Suppressor macrophage treated with lipopolysaccharide for 4 hours (primary cell): ENCODE measurements around the gene PODN.
A peak's percentile ranks its signal among the peaks of the same experiment; 100 is the strongest.

Experiments used
- DNase-seq: peaks from one replicate; pipeline ENCODE4 v3.0.0-alpha.2; 2020

Gene PODN, protein sequence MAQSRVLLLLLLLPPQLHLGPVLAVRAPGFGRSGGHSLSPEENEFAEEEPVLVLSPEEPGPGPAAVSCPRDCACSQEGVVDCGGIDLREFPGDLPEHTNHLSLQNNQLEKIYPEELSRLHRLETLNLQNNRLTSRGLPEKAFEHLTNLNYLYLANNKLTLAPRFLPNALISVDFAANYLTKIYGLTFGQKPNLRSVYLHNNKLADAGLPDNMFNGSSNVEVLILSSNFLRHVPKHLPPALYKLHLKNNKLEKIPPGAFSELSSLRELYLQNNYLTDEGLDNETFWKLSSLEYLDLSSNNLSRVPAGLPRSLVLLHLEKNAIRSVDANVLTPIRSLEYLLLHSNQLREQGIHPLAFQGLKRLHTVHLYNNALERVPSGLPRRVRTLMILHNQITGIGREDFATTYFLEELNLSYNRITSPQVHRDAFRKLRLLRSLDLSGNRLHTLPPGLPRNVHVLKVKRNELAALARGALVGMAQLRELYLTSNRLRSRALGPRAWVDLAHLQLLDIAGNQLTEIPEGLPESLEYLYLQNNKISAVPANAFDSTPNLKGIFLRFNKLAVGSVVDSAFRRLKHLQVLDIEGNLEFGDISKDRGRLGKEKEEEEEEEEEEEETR

DNA sequence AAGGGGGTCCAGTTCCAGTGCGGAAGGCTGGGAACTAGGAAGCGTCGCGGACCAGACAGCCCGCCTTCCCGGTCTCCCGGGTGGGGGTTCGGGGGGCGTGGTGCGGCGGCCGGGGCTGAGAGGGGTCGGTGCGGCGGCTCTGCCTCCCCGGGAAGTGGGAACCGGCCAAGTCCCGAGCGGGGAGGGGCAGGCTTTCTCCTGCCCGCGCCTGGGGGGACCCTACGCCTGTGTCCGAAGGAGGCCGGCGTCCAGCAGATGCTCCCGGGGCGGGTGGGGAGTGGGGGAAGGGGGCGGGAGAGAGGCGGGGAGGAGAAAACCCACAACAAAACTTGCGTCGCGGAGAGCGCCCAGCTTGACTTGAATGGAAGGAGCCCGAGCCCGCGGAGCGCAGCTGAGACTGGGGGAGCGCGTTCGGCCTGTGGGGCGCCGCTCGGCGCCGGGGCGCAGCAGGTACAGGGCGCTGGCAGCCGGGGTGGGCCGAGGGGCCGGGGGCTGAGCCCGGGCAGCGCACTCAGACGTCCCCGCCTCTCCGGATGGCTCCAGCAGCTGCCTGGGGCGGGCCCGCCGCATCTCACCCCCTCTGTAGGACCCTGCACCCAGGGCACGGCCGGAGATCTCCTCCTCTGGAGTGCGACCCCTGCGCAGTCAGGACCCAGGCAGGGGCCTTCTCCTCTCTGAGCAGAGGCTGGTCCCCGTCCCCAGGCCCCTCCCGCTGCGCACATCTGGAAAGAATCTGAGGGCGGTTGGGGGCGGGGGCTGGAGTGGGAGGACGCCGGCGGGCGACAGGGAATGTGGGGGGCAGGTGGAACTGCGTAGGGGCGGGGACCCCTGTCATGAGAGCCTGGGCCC is at the start of gene PODN:
PODN (plus strand) TSS at position 355 of the 849 bp plus-strand sequence. CDS start 7,643 bp downstream, outside the sequence.
- DNase-seq = no peak

DNA sequence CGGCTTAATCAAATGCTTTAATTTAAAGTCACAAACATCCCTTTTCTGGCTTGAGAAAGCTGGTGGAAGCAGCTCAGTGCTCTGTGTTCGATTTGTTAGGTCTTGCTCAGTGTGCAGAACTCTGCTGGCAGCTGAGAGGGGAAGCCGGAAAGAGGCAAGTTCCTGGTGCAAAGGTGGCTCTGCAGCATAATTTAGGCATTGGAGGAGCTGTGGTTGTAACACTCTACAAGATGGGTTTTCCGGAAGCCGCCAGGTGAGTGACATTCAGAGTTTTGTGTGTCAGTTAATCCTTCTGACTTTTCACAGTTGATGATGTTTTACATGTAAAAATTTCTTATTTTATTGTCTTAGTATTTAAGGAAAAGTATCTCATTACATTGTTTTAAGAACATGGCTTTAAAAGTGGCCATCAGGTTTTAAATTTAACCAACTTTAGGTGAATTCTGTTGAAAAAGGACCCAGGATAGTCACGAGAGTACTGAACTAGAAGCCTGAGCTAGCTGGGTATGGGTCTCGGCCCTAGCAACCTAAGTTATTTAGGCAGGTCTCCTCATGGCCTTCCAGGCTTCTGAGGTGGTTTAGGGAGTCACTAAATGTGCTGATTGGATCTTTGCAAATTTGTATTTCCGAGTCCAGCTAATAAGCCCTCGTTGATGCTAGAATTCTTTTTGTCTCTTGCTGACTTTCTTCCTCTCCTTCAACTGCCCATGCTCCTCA is 47.1 kb upstream of the PODN start:
- DNase-seq = peak; percentile 84

DNA sequence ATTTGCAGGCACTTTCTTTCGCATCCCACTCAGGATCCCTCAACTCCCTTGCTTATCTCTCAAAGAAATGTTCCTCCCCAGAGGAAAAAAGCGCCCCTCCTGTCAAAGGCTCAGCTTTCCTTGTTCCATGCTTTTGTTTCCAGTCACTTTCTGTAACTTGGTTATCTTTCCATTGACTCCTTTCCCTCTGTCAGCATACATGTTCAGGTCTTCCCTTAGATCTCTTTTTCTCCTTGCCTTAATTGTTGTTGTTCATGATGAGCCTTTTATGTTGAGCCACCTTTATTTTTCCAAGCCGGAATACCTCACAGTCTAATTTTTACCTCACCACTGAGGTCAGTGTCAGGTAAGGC is 46.5 kb upstream of the PODN start:
- no peak for DNase-seq

DNA sequence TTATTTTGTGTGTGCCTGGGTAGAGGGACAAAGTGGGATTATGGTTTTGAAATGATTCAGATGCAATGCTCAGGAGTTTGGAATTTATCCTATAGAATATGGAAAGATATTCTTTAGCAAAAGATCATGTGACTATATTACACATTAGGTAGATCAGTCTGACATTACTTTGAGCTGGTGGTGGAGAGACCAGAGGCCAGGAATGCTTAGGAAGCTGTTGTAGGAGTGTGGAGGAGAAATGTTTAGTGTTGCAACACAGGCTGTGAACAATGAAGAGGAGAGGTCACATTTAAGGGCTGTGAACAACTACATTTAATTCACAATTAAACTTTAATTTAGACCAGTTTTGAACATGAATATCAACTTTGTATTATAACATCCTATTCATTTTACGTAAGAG is 45.3 kb upstream of the PODN start:
- DNase-seq = no peak

DNA sequence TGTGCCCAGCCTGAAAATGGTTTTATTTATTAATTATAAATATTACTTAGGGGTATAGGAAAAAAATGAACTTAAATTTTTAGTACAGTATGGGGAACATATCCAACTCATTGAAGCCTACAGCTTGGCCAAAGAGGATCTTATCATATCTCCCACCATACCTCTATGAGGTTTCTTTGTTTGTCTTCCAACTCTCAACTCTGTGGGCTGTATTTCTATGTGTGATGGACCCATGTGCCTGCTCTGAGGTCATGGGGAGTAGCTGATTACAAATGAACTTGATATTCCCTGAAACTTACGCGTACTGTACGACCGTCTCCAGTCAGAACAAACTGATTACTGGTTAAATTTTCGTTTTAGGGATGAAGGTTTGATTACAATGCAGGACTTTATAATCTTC is 41.4 kb upstream of the PODN start:
- no peak for DNase-seq

DNA sequence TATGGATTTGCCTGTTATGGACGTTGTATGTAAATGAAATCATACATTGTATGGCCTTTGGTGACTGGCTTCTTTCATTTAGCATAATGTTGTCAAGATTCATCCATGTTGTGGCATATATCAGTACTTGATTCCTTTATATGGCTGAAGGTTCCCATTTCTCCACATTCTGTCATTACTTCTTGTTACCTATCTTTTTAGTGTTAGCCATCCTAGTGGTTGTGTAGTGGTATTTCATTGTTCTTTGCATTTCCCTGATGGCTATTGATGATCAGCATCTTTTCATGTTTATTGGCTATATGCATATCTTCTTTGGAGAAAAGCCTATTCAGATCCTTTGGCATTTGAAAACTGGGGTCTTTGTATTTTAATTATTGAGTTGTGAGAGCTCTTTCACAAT is 39.8 kb upstream of the PODN start:
- DNase-seq = no peak

DNA sequence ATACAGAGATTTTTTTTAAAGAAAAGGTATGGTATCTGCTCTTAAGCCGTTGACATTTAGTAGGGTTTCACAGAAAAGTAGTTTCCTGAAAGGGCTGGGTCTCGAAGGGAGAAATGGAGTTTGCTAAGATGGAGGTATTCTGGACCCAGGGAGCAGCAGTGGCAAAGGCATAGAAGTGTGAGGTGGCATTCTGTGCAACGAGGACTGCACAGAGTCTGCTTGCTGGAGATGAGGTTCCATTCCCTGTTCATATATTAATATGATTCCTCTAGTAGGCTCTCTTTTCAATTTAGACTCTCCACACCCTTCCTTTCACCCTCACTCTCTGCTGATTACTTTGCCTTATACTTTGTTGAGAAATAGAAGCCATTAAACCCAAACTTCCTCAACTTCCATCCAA is 38.5 kb upstream of the PODN start:
- no peak for DNase-seq

DNA sequence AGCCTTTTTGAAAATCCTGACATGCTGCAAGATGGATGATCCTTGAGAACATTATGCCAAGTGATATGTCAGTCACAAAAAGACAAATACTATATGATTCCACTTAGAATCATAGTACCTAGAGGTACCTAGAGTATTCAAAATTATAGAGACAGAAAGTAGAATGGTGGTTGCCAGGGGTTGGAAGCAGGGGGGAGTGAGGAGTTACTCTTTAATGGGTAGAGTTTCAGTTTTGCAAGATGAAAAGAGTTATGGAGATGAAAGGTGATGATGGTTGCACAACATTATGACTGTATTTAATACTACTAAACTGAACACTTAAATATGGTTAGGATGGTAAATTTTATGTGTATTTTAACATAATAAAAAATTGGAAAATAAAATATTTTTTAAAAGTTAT is 37.9 kb upstream of the PODN start:
- no peak for DNase-seq

DNA sequence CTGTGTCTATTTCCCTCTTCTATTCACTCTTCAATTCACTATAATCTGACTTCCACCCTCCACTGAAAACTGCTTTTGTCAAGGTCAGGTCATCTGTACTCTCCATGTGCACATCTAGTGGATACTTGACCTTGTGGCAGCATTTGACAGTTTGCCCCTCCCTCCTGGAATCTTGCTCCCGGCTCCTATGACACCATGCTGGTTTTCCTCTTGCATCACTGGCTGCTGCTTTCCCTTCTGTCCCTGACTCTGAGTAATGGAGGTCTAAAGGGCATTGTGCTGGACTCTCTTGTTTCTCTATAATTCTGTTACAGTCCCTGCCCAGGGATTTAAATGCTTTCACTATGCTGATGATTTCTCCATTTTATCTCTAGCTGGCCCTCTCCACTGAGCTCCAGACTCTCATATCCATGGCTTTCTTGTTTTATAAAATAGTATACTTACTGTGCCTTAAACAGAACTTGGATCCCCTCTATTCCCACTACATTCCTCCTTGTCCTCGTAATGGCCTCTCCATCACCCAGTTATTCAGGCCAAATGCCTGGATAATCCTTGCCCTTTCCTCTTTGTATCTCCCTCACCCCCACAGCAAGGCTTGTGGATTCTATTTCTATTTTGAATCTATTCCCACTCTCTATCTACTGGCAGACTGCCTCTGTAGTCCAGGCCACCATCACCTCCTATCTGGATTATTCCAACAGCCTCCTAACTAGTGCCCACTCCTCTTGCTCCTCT is 36.8 kb upstream of the PODN start:
- peak; percentile 81 for DNase-seq

DNA sequence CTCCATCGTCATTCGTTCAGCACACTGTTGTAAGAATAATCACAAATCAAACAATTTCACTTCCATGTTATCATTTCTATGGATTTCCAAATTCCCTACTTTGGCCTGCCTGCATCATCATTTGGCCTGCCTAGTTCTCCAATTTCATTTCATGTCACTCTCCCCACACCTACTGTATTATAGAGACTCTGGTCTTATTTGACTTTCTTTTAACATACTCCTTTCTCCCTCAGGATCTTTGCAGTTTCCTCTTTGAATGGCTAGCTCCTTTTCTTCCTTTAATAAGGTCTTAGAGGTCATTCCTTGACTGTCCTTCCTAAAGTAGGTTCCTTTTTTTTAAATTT is 36.3 kb upstream of the PODN start:
- peak; percentile 17 for DNase-seq

DNA sequence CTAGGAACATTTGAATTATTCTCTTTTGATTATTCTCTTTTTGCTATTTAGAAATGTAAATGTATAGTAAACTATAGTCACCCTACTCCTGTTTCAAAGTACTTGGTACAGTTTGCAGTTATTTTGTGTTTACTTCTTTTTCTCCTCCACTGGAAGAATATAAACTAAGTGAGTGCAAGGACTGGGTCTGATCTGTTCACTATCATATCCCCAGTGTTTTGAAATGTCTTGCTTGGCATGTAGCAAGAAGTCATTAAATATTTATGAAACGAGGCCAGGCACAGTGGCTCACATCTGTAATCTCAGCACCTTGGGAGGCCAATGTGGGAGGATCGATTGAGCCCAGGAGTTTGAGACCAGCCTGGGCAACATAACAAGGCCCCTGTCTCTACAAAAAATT is 35.8 kb upstream of the PODN start:
- no peak for DNase-seq

DNA sequence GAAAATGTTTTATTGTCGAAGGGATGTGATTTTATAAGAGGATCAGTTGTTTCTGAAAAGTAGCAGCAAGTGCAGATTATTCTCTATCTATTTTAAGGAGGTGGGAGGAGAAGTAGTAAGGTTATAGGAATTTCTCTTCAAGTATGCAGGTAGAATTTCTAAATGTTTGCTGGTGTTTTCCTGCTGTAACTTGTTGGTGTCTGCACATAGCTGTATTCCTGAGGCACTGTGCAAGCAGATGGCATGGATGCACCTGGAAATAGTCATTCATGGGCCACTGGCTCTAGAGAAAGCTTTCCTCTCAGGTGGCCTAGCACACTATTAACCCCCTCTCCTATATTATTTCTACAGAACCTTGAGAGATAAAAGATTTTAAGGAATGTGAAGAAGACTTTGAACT is 30.3 kb upstream of the PODN start:
- DNase-seq = no peak

DNA sequence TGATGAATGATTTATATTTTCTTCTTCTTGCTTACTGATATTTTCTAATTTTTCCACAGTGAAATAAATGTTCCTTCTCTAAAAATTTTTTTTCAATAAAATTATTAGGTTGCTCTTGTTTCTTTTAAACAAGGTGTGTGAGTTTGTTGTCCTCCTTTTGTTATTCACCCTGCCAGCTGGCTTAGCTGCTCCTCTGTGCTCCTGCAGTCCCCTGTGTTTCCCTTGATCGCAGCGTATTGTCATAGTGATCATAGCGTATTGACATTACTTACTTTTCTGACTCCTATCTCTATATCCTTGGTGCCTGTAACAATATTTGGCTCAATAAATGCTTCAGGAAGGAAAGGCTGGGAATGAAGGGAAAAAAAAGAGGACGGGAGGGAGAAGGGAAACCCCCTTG is 24.9 kb upstream of the PODN start:
- DNase-seq = no peak

DNA sequence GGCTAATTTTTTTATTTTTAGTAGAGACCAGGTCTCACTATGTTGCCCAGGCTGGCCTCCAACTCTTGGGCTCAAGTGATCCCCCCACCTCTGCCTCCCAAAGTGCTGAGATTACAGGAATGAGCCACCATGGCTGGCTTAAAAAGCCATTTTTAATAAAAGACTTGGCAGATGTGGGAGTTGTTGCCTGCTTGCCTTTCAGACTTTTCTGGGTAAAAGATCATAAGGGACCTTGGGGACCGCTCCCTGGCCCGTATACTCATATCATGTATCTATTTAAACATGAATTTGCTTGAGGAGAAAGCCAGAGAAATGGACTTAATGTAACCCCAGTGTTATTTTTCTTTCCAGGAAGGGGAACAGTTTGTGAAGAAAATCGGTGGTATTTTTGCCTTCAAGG is 23.4 kb upstream of the PODN start:
- DNase-seq = no peak

DNA sequence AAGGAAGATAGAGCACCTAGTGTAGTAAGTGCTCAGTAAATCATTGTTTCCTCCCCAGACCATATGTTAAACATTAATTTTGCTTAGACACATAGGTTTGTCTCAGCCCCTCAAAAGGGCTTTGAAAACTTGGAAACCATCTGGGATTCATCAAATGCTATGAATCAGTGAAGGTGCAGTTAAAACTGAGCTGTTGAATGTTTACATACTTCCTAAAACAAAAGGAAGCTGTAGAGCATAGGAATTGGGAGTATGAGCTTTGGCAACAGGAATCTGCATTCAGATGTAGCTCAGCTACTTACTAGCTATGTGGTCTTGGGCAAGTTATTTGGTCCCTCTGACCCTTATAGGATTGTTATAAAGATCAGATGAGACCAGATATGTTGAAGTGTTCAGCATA is 18.7 kb upstream of the PODN start:
- DNase-seq = no peak

DNA sequence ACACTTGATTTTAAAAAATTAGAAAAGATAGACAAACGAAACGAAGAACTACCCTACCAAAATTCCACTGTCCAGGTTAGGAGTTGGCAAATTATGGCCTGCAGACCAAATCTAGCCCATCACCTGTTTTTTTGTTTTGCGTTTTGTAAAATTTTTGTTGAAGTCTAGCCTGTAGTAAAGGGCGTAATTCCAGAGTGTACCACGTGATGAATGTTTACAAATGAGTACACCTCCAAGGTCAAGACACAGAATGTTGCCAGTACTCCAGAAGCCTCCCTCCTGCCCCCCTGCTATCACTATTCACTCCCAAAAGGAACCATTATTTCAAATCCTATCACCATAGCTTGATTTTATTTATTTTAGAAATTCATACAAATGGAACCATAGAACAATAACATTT is 17.1 kb upstream of the PODN start:
- DNase-seq = no peak

DNA sequence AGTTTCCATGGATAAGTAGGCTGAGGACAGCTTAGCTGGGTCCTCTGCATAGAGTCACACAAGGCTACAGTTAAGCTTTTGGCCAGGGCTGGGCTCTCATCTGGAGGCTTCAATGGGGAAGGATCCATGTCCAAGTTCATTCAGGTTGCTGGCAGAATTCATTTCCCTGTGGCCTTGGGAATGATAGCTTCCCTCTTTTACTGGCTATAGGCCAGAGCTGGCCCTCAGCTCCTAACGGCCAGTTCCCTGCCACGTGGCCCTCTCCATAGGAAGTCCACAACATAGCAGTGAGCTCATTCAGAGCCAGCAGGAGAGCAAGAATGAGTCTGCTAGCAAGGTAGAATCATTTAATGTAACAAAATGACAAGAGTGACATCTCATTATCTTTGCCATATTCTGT is 15.1 kb upstream of the PODN start:
- DNase-seq = no peak

DNA sequence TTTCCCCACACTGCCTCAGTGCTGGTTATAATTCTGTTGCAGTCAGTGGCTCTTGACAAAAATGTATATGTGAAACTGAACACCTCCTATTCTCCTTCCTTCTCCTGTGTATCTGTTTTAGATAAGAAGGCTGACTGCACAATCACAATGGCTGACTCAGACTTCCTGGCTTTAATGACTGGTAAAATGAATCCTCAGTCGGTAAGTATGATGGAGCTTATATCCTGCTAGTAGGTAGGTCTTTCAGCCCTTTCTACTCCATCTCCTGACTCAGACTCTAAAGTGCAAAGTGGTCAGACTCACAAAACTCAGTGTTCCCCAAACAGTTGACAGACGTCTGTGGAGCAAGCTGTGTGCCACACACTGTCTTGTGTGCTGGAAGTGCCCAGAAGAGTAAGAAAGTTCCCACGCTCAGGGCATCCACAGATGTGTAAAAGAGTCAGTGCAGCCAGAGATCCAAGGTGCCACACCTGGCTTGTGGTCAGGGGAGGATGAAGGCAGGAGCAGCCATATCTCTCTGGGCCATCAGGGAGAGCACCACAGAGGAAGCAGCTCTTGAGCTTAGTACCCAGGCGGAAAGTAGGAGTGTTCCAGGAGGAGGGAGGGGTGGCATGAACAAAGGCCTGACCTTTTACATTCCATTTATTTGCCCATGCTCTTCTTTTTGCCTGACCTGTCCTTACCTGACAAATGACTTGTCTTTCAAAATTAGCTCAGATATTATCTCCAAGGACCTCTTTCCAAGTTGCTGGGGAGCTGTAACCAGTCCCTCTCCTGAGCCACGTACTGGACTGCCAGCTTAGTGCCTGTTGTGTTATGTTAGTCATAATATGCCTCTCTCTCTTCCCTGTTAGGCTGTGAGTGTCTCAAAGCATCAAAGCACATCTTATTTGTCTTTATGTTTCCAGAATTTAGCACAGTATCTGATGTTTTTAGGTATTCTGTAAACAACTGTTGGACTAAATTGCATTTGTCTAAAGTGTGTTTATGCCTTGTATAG is 14.0 kb upstream of the PODN start:
- DNase-seq = no peak

DNA sequence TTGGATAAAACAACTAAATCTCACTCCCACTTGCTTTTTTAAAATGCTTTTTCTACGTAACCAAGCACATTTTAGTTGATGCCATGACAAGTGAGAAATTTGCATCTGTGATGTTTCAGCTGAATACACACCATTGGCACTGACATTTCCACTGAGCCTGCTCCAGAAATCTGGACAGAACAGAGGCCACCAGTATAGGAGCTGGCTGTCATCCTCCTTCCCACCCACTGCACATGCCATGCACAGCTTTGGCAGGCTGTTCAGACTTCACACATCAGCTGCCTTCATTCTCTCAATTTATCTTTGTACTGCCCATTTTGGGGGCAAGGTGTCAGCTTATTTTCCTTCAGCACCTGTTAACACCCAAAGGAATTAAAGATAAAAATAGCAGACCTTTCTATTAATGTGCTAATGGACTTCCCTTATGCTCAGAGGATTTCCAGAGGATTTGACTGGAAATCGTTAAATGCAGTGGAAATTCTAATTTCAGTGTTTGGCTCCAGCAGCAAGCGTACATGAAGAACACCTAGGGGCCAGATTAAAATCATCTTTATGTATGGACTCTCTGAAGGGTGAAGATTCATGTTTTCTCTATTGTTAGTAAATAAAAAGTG is 12.9 kb upstream of the PODN start:
- DNase-seq = no peak

DNA sequence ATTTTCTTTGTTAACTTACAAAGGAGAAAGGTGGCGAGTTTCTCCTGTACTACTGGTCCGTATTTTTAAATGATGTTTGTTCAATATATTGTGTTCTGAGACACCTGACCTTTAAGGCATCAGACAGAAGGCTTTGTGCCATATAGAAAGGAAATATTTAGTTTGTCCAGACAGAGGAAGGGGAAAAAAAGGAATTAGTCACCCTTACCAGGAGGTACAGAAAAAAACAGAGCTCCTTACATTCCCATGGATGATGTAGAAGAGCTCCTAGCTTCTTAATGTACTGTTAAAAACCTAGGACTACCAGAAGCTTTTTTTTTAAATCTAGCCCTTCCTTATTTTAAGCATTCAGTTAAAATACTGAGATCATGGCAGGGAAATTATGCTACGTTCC is 12.4 kb upstream of the PODN start:
- DNase-seq = no peak

DNA sequence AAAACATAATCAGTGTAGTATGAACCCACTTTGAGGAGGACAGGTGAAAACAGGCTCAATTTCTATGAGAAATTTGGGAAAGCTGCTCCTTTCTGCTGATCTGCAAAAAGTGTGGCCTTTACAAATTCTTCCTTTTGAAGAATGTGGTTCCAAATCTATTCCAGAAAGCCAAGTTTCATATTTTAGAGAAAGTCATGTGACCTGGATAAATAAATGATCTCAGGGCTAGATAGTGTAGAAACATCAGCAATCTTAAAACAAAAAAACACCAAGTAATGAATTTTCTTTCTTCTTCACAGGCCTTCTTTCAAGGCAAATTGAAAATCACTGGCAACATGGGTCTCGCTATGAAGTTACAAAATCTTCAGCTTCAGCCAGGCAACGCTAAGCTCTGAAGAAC is 11.7 kb upstream of the PODN start:
- DNase-seq = no peak
